Activated naive CD8-positive, alpha-beta T cell treated with anti-CD3 and anti-CD28 coated beads, Interleukin-2, amount 50 U/mL, for 24 hours (primary cell): Measurements from ENCODE around the gene SLC51B.

Experiments
- ATAC-seq: fragments of 150-1000 bp; cut with Tn5 transposase; one replicate; pipeline ENCODE4 v1.10.0; 2021
- DNase-seq: peaks from one replicate; pipeline ENCODE4 v3.0.0; 2021
- H3K27ac Mint-ChIP-seq: one replicate; pipeline ENCODE4 v1.8.0; 2021; ENCODE audit warnings: mild to moderate bottlenecking, mixed read lengths
- H3K27me3 Mint-ChIP-seq: one replicate; pipeline ENCODE4 v1.8.0; 2021; ENCODE audit warnings: mixed read lengths
- H3K36me3 Mint-ChIP-seq: one replicate; pipeline ENCODE4 v1.8.0; 2021; ENCODE audit warnings: low read depth, mixed read lengths
- H3K4me1 Mint-ChIP-seq: one replicate; pipeline ENCODE4 v1.8.0; 2021; ENCODE audit warnings: mixed read lengths
- H3K4me3 Mint-ChIP-seq: one replicate; pipeline ENCODE4 v1.8.0; 2021; ENCODE audit warnings: mild to moderate bottlenecking, moderate library complexity, mixed read lengths
- H3K9me3 Mint-ChIP-seq: one replicate; pipeline ENCODE4 v1.8.0; 2021; ENCODE audit warnings: mixed read lengths

The SLC51B gene

DNA sequence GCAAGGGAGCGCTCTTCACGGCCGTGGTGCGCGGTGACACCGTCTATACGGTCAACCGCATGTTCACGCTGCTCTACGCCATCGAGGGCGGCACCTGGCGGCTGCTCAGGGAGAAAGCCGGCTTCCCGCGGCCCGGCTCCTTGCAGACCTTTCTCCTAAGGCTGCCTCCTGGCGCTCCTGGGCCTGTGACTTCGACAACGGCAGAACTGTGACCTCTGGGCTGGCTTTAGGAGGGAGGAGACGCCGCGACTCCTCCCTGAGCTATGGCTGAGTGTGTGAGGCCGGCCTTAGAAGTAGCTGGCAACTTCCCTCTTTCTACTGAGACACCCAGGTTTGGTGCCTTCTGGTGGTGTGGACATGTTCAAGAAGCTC lies 32.8 kb downstream of the SLC51B start:
- H3K27me3 Mint-ChIP-seq, result peaks cover 26% of the 10 kb centered on the region
- H3K9me3 Mint-ChIP-seq, result no peaks in the 10 kb centered on the region
- no peak overlapping the region for H3K4me3 Mint-ChIP-seq
- ATAC-seq, result peak; percentile 40
- H3K27ac Mint-ChIP-seq, result no peak overlapping the region
- peak; percentile 59 for DNase-seq
- H3K4me1 Mint-ChIP-seq, result peaks cover 15% of the 10 kb centered on the region
- no peaks in the 10 kb centered on the region for H3K36me3 Mint-ChIP-seq

DNA sequence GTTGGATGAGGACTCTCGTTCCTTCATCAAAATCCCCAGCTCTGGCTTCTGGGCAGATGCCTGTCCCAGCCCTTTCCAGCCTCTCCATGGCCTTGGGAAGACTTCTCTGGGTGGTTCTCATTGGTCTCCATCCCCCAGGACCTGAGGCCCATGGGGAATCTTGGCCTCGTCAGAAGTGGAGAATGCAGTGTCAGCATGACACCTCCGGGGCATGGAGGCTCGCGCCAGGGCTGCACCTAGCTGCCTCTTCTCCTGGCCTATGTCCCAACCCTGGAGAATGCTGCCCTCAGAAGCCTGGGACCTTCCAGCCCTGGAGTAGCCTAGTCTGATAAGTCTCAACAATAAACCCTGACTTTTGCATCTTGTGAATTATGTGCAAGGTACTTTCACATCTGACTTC lies 34.4 kb downstream of the SLC51B start:
- peaks cover 26% of the 10 kb centered on the region for H3K27me3 Mint-ChIP-seq
- DNase-seq (no peak), ATAC-seq (no peak)
- no peaks in the 10 kb centered on the region for H3K36me3 Mint-ChIP-seq
- H3K4me1 Mint-ChIP-seq, result peaks cover 16% of the 10 kb centered on the region
- H3K4me3 Mint-ChIP-seq, result no peak overlapping the region
- H3K9me3 Mint-ChIP-seq, result no peaks in the 10 kb centered on the region
- no peak overlapping the region for H3K27ac Mint-ChIP-seq

DNA sequence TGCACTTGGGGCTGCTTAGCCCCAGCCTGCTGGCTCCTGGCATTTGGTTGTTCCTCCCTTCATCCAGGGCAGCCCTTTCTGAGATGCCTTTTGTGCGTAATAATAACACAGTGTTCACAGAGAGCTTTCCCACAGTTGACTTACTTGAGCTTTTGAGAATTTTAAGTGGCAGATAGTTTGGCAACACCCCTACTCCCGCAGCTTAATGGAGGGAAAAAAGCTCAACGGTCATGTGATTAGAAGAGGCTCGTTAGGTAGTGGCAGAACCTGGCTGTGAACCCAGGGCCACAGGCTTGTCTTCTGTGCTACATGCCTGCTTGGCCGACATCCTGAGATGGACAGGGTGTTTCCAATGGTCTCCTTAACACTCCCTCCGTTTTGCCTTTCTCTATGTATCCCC lies 36.1 kb downstream of the SLC51B start:
- no peak overlapping the region for H3K27ac Mint-ChIP-seq
- no peaks in the 10 kb centered on the region for H3K9me3 Mint-ChIP-seq
- peaks cover 16% of the 10 kb centered on the region for H3K4me1 Mint-ChIP-seq
- no peak for ATAC-seq
- H3K36me3 Mint-ChIP-seq, result no peaks in the 10 kb centered on the region
- H3K27me3 Mint-ChIP-seq, result peaks cover 25% of the 10 kb centered on the region
- H3K4me3 Mint-ChIP-seq, result no peak overlapping the region
- DNase-seq, result no peak

DNA sequence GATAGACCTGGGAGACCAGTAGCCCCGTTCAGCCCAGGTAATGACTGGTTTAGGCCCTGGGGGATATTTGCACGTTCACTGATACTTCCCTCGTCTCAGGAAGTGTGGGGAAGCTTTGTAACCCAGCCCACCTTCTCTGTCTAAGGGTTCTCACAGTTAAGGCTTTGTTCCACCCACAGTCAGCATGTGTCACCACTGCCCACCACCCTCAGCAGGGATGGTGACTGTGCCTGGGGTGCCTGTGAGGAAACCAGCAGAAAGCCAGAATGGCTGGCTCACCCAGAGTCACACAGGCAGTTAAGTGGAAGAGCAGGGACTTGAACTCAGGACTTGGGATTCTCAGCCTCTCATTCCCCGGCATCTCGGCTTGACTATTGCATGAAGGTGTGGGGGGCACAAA lies 36.6 kb downstream of the SLC51B start:
- no peak overlapping the region for H3K4me3 Mint-ChIP-seq
- H3K27me3 Mint-ChIP-seq, result peaks cover 22% of the 10 kb centered on the region
- DNase-seq, result peak; percentile 31
- no peaks in the 10 kb centered on the region for H3K36me3 Mint-ChIP-seq
- H3K27ac Mint-ChIP-seq, result no peak overlapping the region
- peaks cover 16% of the 10 kb centered on the region for H3K4me1 Mint-ChIP-seq
- no peaks in the 10 kb centered on the region for H3K9me3 Mint-ChIP-seq
- peak; percentile 78 for ATAC-seq

DNA sequence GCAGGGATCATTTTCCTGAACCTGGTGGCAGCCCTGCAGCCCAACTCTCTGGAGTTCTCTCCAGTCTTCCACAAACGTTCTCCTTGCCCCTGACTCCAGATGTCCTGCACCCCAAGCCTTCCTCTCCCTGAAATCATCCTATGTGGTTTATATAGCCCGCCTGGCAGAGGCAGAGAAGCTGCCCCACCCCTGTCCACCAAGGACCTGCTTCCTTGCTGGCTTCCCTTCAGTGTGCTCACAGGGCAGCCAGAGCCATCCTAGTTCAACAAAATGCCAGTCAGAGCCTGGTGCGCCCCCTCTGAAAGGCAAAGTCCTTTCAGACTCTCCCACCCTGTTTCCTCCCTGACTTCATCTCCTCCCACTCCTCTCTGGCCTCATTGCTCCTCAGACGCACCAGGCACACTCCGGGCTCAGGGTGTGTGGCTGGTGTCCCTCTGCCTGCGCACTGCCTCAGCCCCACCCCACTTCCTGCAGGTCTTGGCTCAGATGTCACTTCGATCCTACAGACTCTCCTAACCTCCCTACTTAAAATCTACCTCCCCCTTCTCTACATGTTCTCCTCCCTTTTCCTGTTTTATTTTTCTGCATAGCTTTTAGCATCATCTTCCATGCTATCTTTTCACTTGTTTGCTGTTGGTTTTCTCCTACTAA lies 37.2 kb downstream of the SLC51B start:
- ATAC-seq (peak; percentile 75), DNase-seq (peak; percentile 37)
- H3K4me3 Mint-ChIP-seq, result no peak overlapping the region
- H3K4me1 Mint-ChIP-seq, result peaks cover 16% of the 10 kb centered on the region
- H3K27ac Mint-ChIP-seq, result no peak overlapping the region
- H3K9me3 Mint-ChIP-seq, result no peaks in the 10 kb centered on the region
- peaks cover 22% of the 10 kb centered on the region for H3K27me3 Mint-ChIP-seq
- H3K36me3 Mint-ChIP-seq, result no peaks in the 10 kb centered on the region

DNA sequence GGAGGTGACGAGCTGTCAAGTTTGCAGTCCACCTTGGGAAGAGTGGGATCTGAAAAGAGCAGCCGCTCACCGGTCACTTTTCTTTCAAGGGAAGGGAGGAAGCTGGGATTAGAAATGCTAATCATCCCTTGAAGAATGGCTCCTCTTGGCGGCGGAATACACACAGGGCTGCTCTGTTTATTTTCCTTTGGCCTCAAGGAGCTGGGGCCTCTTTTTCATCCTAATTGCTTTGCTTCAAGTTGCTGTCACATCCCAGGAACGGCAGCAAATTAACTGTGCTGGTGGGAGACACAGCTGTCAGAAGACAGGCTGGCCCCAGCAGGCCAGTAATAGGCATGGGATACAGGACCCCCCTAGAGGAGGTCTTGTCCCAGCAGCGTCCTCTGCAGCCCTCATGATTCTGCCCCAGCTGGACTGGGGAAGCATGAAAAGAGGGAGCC lies 38.1 kb downstream of the SLC51B start:
- H3K27me3 Mint-ChIP-seq, result peaks cover 16% of the 10 kb centered on the region
- no peak overlapping the region for H3K4me3 Mint-ChIP-seq
- ATAC-seq (no peak), DNase-seq (no peak)
- no peak overlapping the region for H3K27ac Mint-ChIP-seq
- H3K36me3 Mint-ChIP-seq, result no peaks in the 10 kb centered on the region
- H3K4me1 Mint-ChIP-seq, result peaks cover 16% of the 10 kb centered on the region
- H3K9me3 Mint-ChIP-seq, result no peaks in the 10 kb centered on the region

DNA sequence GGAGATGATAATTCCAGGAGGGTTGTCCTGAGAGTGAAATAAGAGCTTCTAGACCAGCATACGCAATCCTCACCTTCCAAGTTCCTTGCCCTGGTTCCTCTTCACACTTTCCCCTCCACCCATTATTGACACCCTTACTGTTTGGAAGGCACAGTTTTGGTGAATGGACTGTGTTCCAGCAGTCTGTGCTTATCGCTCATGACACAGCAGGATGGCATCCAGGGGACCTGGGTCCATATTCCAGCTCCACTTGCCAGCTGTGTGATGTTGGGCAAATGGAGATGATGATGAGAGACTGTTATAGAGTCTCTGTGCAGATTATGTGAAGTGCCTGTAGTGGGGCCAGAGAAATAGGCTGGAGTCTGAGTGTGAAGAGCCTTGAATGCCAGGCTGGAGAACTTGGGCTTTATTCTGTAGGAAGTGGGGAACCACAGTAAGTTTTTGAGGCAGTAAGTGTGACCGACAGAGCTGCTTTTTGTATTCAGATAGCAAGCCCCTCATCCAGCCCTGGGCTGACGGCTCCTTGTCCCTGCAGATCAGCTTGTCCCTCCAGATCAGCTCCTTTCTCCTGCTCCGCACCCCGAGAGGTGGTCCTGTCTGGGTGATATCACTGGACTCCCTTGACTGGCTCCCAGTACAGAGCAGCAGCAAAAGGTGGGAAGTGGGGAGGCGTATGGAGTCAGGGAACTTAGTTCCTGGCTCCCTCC lies 39.5 kb downstream of the SLC51B start:
- peaks cover 16% of the 10 kb centered on the region for H3K4me1 Mint-ChIP-seq
- no peak for DNase-seq
- H3K27ac Mint-ChIP-seq, result no peak overlapping the region
- no peaks in the 10 kb centered on the region for H3K36me3 Mint-ChIP-seq
- H3K4me3 Mint-ChIP-seq, result no peak overlapping the region
- H3K9me3 Mint-ChIP-seq, result no peaks in the 10 kb centered on the region
- peaks cover 8% of the 10 kb centered on the region for H3K27me3 Mint-ChIP-seq
- no peak for ATAC-seq

DNA sequence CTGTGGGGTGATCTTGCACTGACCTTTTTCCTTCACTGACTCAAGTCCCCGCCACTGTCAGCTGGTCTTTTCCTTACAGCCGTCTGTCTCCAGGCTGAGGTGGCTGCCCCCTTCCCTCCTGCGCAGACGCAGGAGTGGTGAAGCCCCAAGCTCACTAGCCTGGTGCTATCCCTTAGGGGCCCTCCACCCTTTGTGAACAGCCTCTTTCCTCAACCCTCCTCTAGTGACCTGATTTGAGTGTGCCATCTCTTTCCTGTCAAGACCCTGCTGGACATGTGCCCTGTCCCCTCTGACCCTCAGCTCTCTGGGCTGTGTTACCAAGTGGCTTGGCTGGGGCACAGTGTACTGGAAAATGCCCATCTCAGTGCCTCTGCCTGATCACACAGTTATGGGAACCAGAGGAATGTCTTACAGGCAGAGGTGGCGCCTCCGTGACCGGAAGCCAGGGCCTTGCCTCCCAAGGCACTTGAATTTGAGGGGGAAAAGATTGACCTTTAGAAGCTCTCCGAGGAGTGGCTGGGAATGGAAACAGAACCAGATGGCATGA lies 40.1 kb downstream of the SLC51B start:
- no peak for ATAC-seq
- Mint-ChIP-seq H3K27me3 (peaks cover 8% of the 10 kb centered on the region), H3K4me3 (no peak overlapping the region), H3K4me1 (peaks cover 16% of the 10 kb centered on the region), H3K9me3 (no peaks in the 10 kb centered on the region), H3K27ac (no peak overlapping the region), H3K36me3 (no peaks in the 10 kb centered on the region)
- no peak for DNase-seq

DNA sequence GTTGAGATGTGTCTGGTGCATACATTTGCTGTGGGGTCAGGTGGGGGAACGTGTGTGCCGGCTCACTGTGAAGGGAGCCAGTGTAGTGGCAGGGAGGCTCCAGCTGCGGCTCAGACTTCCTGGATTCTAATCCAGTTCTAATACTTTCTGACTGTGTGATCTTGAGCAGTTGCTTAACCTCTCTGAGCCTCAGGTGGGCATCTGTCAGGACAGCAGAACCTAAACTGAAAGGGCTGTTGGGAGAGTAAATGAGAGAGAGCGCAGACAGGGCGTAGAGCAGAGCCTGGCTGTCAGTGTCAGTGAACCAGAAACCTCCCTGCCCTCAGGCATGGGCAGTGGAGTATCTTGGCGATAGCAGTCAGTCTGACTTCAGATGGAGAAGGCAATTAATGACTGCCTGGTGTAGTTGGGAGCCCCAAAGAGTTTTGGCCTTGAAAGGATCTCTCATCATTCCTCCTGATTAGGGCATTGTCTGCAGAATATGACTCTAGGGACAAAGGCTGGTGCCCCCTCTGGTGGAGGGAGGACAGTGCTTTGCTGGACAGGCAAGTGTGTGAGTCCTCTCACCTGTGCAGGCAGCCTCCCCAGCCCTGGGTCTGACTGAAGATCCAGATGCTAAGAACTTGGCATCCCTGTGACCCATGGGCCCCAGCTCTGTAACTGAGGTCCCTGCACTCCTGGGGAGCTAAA lies 40.9 kb downstream of the SLC51B start:
- DNase-seq, result peak; percentile 25
- Mint-ChIP-seq H3K36me3 (no peaks in the 10 kb centered on the region), H3K9me3 (no peaks in the 10 kb centered on the region), H3K4me3 (no peak overlapping the region), H3K27me3 (peaks cover 8% of the 10 kb centered on the region), H3K4me1 (peaks cover 16% of the 10 kb centered on the region), H3K27ac (no peak overlapping the region)
- ATAC-seq, result no peak

DNA sequence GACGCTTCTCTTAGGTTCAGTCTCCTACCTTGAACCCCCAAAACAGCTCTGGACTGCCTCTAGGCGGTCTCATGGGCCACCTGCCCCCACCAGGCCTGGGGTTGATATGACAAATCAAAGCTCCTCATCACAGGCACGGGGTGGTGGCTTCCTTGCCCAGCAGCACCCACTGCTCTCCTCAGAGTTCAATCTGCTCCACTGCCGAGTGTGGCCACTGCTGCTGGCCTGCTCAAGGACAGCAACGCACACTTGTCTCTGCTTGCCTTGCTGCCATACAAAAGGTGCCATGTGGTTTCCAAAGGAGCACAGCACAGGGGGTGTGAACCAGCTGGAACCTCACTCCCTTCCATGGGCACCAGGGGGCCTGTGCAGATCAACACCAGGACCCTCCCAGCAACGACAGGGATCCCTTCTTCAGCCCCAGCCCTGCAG lies 41.5 kb downstream of the SLC51B start:
- Mint-ChIP-seq H3K27me3 (peaks cover 8% of the 10 kb centered on the region), H3K4me3 (no peak overlapping the region), H3K9me3 (no peaks in the 10 kb centered on the region), H3K27ac (no peak overlapping the region), H3K4me1 (peaks cover 13% of the 10 kb centered on the region), H3K36me3 (no peaks in the 10 kb centered on the region)
- ATAC-seq (no peak), DNase-seq (peak; percentile 7)

DNA sequence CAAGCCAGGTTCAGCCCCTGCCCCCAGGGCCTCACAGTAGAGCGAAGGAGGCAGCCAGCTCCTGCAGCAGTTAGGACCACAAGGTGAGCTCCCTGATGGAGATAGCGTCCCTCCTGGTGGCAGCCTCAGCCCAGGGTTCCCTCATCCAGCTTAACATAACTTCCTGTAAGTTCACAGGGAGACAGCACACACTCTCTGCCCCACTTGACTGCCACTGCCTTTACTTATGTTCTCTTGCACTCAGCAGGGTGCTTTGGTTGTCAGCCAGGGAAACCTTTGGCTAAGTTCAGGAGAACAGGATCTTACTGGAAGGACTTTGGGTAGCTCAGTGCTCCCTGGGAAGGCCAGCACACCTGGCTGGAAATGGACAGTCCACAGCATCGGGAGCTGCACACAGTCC lies 42.2 kb downstream of the SLC51B start:
- Mint-ChIP-seq H3K36me3 (no peaks in the 10 kb centered on the region), H3K27ac (no peak overlapping the region), H3K9me3 (no peaks in the 10 kb centered on the region), H3K27me3 (peaks cover 6% of the 10 kb centered on the region), H3K4me1 (peaks cover 7% of the 10 kb centered on the region), H3K4me3 (no peak overlapping the region)
- DNase-seq, result no peak
- ATAC-seq, result no peak

DNA sequence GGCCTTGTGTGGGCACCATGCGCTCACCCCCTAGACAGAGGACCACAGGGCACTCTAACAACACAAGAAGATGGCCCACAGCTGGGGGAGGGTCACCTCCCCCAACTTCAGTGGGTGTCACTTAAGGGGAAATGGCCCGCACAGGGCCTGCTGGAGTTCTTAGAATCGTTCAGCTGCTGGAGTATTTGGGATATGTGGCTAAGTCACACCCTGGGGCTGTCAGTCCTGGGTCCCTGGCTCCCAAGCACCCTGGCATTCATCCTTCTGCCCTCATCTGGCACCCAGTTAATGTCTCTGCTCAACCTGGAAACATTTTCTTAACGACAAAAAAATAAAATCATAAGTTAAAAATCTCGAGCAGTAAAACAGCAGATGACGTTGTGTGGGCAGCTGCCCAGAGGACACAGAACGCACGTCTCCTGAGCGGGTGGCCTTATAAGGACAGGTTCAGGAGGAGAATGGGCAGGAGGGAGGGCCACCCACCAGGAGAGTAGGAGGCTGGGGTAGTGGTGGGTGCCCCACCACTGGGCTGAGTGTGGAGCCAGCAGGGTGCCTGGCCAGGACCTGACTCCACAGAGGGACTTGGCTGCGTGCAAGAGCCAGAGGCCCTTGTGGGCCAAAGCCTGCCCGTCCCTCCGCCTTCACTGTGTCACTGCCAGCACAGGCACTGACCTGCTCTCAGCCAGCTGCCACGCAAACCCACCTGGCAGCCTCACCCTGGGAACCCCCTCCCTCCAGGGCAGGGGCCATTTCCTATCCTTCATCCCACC lies 42.9 kb downstream of the SLC51B start:
- H3K4me3 Mint-ChIP-seq, result no peak overlapping the region
- ATAC-seq, result no peak
- no peaks in the 10 kb centered on the region for H3K36me3 Mint-ChIP-seq
- H3K4me1 Mint-ChIP-seq, result peaks cover under 1% of the 10 kb centered on the region
- no peak overlapping the region for H3K27ac Mint-ChIP-seq
- no peaks in the 10 kb centered on the region for H3K27me3 Mint-ChIP-seq
- DNase-seq, result no peak
- no peaks in the 10 kb centered on the region for H3K9me3 Mint-ChIP-seq

DNA sequence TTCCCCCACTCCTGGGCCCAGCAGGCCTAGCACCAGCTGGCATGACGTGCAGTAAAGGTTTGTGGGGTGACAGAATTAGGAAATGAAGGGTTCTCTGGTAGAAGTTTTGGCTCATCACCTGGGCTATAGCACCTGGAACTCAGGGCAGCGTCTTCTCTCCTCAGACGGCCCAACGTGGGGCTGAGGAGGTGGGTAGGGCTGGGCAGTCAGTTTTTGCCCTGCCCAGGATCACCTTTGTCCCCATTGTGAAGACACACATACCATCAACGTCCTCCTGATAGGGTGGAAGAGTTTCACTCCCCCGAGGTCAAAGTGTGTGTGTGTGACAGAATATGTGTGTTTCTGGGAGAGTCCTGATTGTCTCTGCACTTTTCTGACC lies 43.4 kb downstream of the SLC51B start:
- Mint-ChIP-seq H3K27ac (no peak overlapping the region), H3K27me3 (no peaks in the 10 kb centered on the region), H3K4me3 (no peak overlapping the region), H3K36me3 (no peaks in the 10 kb centered on the region), H3K9me3 (no peaks in the 10 kb centered on the region), H3K4me1 (no peaks in the 10 kb centered on the region)
- ATAC-seq, result no peak
- no peak for DNase-seq

DNA sequence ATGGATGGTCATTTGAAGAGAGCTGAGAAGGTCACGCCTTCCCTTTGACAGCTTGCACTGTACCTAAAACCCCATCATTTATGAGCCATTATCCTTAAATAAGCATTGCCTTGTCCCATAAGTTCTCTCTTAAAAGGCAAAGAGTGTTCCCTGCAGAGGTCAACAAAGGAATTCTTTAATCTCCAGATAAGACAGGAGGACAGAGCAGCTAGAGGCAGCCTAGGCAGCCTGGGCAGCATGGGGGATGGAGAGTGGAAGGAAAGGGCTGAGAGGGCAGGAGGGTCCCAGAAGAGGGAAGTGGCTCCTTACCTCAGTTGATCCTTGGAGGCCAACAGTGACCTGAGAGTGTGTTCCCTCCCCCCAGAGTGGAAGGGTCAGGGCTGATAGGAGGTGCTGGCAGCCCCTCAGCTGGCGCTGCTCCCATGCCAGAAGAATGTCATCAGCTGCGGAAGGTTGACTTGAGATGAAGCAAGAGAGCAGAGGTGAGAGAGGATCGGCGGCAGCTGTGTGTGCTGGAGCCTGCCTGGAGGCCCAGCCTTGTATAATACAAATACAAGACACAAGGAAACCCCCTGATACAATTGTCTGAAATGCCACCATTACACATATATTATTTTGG lies 44.1 kb downstream of the SLC51B start:
- Mint-ChIP-seq H3K4me1 (no peaks in the 10 kb centered on the region), H3K27ac (no peak overlapping the region), H3K27me3 (no peaks in the 10 kb centered on the region), H3K9me3 (no peaks in the 10 kb centered on the region), H3K4me3 (no peak overlapping the region), H3K36me3 (no peaks in the 10 kb centered on the region)
- DNase-seq, result no peak
- no peak for ATAC-seq
